Mesenchymal stem cell (in vitro differentiated cells and primary cell): ENCODE measurements around the gene CAPN3.

Experiments used
- DNase-seq: peaks from one replicate; pipeline ENCODE4 v3.0.0-alpha.2; 2013
- H2AFZ ChIP-seq: one replicate; pipeline ENCODE4 v1.6.1; 2013; ENCODE audit warnings: low read depth, mild to moderate bottlenecking, control low read depth, inconsistent platforms, low read length, moderate library complexity
- H2AK5ac ChIP-seq: 2 replicates; pipeline ENCODE4 v1.6.1; 2013; ENCODE audit warnings: low read length, moderate library complexity, mild to moderate bottlenecking, inconsistent platforms; ENCODE audit not compliant: severe bottlenecking
- H2BK120ac ChIP-seq: one replicate; pipeline ENCODE4 v1.6.1; 2013; ENCODE audit warnings: low read depth, mild to moderate bottlenecking, inconsistent platforms, low read length, moderate library complexity
- H2BK12ac ChIP-seq, 2 experiments: one replicate each; pipeline ENCODE4 v1.6.1; 2013; ENCODE audit warnings: inconsistent platforms in 2 of 2, low read length in 2 of 2, mild to moderate bottlenecking in 2 of 2, moderate library complexity in 2 of 2, control low read depth in 1 of 2
- H2BK15ac ChIP-seq: one replicate; pipeline ENCODE4 v1.6.1; 2013; ENCODE audit warnings: mild to moderate bottlenecking, low read depth, inconsistent platforms; ENCODE audit not compliant: poor library complexity, severe bottlenecking
- H2BK5ac ChIP-seq: 2 replicates; pipeline ENCODE4 v1.6.1; 2013; ENCODE audit warnings: low read depth, mild to moderate bottlenecking, low read length, control low read depth, inconsistent platforms; ENCODE audit not compliant: poor library complexity, severe bottlenecking
- H3K14ac ChIP-seq, 2 experiments: one replicate each; pipeline ENCODE4 v1.6.1; 2013; ENCODE audit warnings: inconsistent platforms in 2 of 2, low read length in 2 of 2, control low read depth in 1 of 2, mild to moderate bottlenecking in 1 of 2, moderate library complexity in 1 of 2
- H3K18ac ChIP-seq, 2 experiments: one replicate each; pipeline ENCODE4 v1.6.1; 2013; ENCODE audit warnings: inconsistent platforms in 2 of 2, low read length in 2 of 2, control low read depth in 1 of 2, low read depth in 1 of 2, mild to moderate bottlenecking in 1 of 2
- H3K23ac ChIP-seq, 2 experiments: one replicate each; pipeline ENCODE4 v1.6.1; 2013; ENCODE audit warnings: inconsistent platforms in 2 of 2, low read length in 2 of 2, mild to moderate bottlenecking in 2 of 2, moderate library complexity in 2 of 2, control low read depth in 1 of 2
- H3K27ac ChIP-seq: 2 replicates; pipeline ENCODE4 v1.5.1; 2013; ENCODE audit warnings: mild to moderate bottlenecking, moderate library complexity, low read length, control low read depth, inconsistent platforms; ENCODE audit not compliant: poor library complexity, severe bottlenecking
- H3K27me3 ChIP-seq, 2 experiments: 2 replicates each; pipeline versions ENCODE4 v1.6.1 to v1.7.0; 2013; ENCODE audit warnings: low read length in 2 of 2, mild to moderate bottlenecking in 2 of 2, moderate library complexity in 2 of 2, control low read depth in 1 of 2, inconsistent platforms in 1 of 2; ENCODE audit not compliant: control insufficient read depth in 1 of 2, insufficient read depth in 1 of 2
- H3K36me3 ChIP-seq, 2 experiments: 2 replicates each; pipeline versions ENCODE4 v1.6.1 to v1.7.0; 2013; ENCODE audit warnings: low read length in 2 of 2, control low read depth in 1 of 2, inconsistent platforms in 1 of 2, low read depth in 1 of 2, mild to moderate bottlenecking in 1 of 2; ENCODE audit not compliant: insufficient read depth in 2 of 2, control insufficient read depth in 1 of 2
- H3K4ac ChIP-seq, 2 experiments: one replicate each; pipeline ENCODE4 v1.6.1; 2013; ENCODE audit warnings: inconsistent platforms in 2 of 2, low read length in 2 of 2, mild to moderate bottlenecking in 2 of 2, moderate library complexity in 2 of 2, control low read depth in 1 of 2, low read depth in 1 of 2
- H3K4me1 ChIP-seq: 2 replicates; pipeline ENCODE4 v1.6.1; 2013; ENCODE audit warnings: low read depth, low read length, control low read depth; ENCODE audit not compliant: control insufficient read depth, insufficient read depth
- H3K4me2 ChIP-seq: 2 replicates; pipeline ENCODE4 v1.6.1; 2013; ENCODE audit warnings: low read length, mild to moderate bottlenecking, inconsistent platforms; ENCODE audit not compliant: poor library complexity, severe bottlenecking
- H3K4me3 ChIP-seq, 2 experiments: 2 replicates each; pipeline versions ENCODE4 v1.5.1 to v1.7.0; 2013; ENCODE audit warnings: low read length in 2 of 2, mild to moderate bottlenecking in 2 of 2, control low read depth in 1 of 2, low read depth in 1 of 2; ENCODE audit not compliant: insufficient read depth in 1 of 2
- H3K79me1 ChIP-seq: replicated peaks from 2 replicates; pipeline ENCODE4 v1.6.1; 2013; ENCODE audit warnings: mild to moderate bottlenecking, control low read depth, low read length, inconsistent platforms; ENCODE audit not compliant: poor library complexity, severe bottlenecking
- H3K9ac ChIP-seq: 2 replicates; pipeline ENCODE4 v1.7.0; 2013; ENCODE audit warnings: mild to moderate bottlenecking, low read length, moderate library complexity
- H3K9me3 ChIP-seq: 2 replicates; pipeline ENCODE4 v1.7.0; 2013; ENCODE audit warnings: mild to moderate bottlenecking, low read length; ENCODE audit not compliant: control insufficient read depth
- H4K8ac ChIP-seq: one replicate; pipeline ENCODE4 v1.6.1; 2013; ENCODE audit warnings: inconsistent platforms, mild to moderate bottlenecking, low read length, moderate library complexity
- H4K91ac ChIP-seq: one replicate; pipeline ENCODE4 v1.6.1; 2013; ENCODE audit warnings: mild to moderate bottlenecking, low read length, inconsistent platforms
- WGBS: methylation state at CpG from one replicate; pipeline ENCODE4 v1.1.7; 2013; ENCODE audit warnings: mixed read lengths; 5-methylcytosine and 5-hydroxymethylcytosine counted together

Gene CAPN3

GRCh38 chr15:42387603-42388002 is 28.3 kb downstream of the CAPN3 start:
- no peak overlapping the region for H3K4me2 ChIP-seq
- H3K27ac ChIP-seq: no peak overlapping the region
- 92% methylated on average over 8 of the region's 8 CpGs for WGBS

DNA sequence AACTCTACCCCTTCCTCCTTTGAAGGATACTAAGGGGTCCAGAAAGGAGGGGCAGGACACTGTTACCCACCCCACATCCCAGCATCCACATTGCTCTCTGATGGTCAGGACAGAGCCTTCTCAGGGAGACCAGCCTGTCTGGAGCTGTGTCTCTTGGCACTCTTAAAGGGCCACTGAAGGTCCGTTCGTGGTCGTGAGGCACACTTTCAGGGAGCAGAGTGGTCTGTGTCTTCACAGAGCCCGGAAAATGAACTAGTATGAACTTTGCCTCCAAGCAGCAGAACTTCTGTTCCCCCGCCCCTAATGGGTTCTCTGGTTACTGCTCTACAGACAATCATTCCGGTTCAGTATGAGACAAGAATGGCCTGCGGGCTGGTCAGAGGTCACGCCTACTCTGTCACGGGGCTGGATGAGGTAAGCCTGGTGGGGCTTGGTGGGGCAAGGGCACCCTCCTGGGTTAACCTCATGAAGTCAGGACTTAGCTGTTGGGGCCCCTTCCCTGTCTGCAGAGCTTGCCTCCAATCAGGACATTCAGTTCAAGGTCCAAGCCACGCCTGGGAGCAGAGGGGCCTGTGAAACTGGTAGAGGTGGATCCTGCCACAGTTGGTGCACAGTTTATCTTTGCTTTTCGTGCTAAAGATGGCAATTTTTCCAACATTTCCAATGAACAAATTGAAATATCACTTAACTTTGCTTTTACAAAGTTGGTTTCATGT is 33.2 kb downstream of the CAPN3 start:
- H3K9ac ChIP-seq: no peak overlapping the region
- H3K4me1 ChIP-seq: peaks cover 3% of the 10 kb centered on the region
- H3K79me1 ChIP-seq: no peaks in the 10 kb centered on the region
- whole genome bisulfite sequencing: 92% methylated on average over 10 of the region's 11 CpGs
- H3K4ac ChIP-seq: no peak overlapping the region
- no peak overlapping the region for H3K23ac ChIP-seq
- no peak overlapping the region for H3K14ac ChIP-seq
- H4K8ac ChIP-seq: no peak overlapping the region
- no peak overlapping the region for H3K27ac ChIP-seq
- H4K91ac ChIP-seq: no peak overlapping the region
- H2BK5ac ChIP-seq: no peak overlapping the region
- no peak overlapping the region for H3K4me3 ChIP-seq
- H2AK5ac ChIP-seq: no peak overlapping the region
- H3K36me3 ChIP-seq: peaks cover 0 to 9% of the 10 kb centered on the region in 2 experiments
- no peak for DNase-seq
- peaks cover 0 to 11% of the 10 kb centered on the region in 2 experiments for H3K27me3 ChIP-seq
- H3K18ac ChIP-seq: no peak overlapping the region
- H2BK12ac ChIP-seq: no peak overlapping the region
- no peaks in the 10 kb centered on the region for H3K9me3 ChIP-seq
- H2BK120ac ChIP-seq: no peak overlapping the region
- H2AFZ ChIP-seq: no peak overlapping the region
- no peak overlapping the region for H2BK15ac ChIP-seq
- H3K4me2 ChIP-seq: no peak overlapping the region

More at GRCh38 chr15:42387603-42388002, 28.3 kb downstream of the CAPN3 start:
- Histone ChIP-seq H2BK15ac (no peak overlapping the region), H3K9ac (no peak overlapping the region), H2BK120ac (no peak overlapping the region), H3K23ac (no peak overlapping the region), H3K14ac (no peak overlapping the region), H3K4me1 (peaks cover 2% of the 10 kb centered on the region), H2BK12ac (no peak overlapping the region), H3K18ac (no peak overlapping the region), H3K9me3 (no peaks in the 10 kb centered on the region), H2BK5ac (no peak overlapping the region), H3K79me1 (no peaks in the 10 kb centered on the region), H3K27me3 (peaks cover 0 to 3% of the 10 kb centered on the region in 2 experiments), H4K91ac (no peak overlapping the region), H2AFZ (no peak overlapping the region), H4K8ac (no peak overlapping the region), H3K4ac (no peak overlapping the region), H3K36me3 (peaks cover 0 to 29% of the 10 kb centered on the region in 2 experiments), H2AK5ac (no peak overlapping the region), H3K4me3 (no peak overlapping the region)
- no peak for DNase-seq

- H3K4me2 ChIP-seq: no peak overlapping the region
- peaks cover 3% of the 10 kb centered on the region for H3K4me1 ChIP-seq
- no peak overlapping the region for H2AK5ac ChIP-seq
- peaks cover 0 to 7% of the 10 kb centered on the region in 2 experiments for H3K36me3 ChIP-seq
- no peak overlapping the region for H2BK120ac ChIP-seq
- no peaks in the 10 kb centered on the region for H3K79me1 ChIP-seq
- H3K27ac ChIP-seq: no peak overlapping the region
- no peak overlapping the region for H2BK5ac ChIP-seq
- DNase-seq: no peak
- no peak overlapping the region for H3K4ac ChIP-seq
- WGBS: 84% methylated on average over 13 of the region's 13 CpGs
- peak overlapping the region in 1 of 2 experiments; percentile 18 for H2BK12ac ChIP-seq
- H3K9ac ChIP-seq: no peak overlapping the region
- H3K23ac ChIP-seq: no peak overlapping the region
- no peaks in the 10 kb centered on the region for H3K9me3 ChIP-seq
- no peak overlapping the region for H3K14ac ChIP-seq
- no peak overlapping the region for H4K8ac ChIP-seq
- H4K91ac ChIP-seq: no peak overlapping the region
- no peak overlapping the region for H3K4me3 ChIP-seq
- peaks cover 0 to 11% of the 10 kb centered on the region in 2 experiments for H3K27me3 ChIP-seq
- H3K18ac ChIP-seq: peak overlapping the region in 1 of 2 experiments; percentile 11
- no peak overlapping the region for H2AFZ ChIP-seq
- no peak overlapping the region for H2BK15ac ChIP-seq
Measured at GRCh38 chr15:42394106-42394505, 34.8 kb downstream of the CAPN3 start.

DNA sequence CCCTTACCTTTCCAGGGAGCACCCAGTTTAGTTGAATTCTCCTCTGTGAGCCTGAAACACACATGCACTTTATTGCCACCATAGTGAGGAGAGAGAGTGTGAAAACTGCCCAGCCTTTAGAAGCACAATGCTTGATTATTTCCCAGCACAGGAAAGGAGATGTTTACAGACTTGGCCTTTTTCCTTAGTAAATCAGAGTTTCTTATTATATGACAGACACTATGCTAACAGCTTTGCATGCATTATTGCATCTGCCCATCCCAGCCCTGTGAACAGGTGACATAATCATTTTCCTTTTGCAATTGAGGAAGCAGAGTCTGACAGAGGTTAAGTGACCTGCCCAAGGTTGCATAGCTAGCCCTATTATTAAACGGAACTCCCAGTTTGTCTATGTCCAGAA is 36.5 kb downstream of the CAPN3 start:
- Histone ChIP-seq H3K18ac (no peak overlapping the region), H3K27ac (no peak overlapping the region), H4K91ac (no peak overlapping the region), H2BK120ac (no peak overlapping the region), H3K9ac (no peak overlapping the region), H2BK15ac (no peak overlapping the region), H3K79me1 (no peaks in the 10 kb centered on the region), H3K4ac (no peak overlapping the region), H3K4me3 (no peak overlapping the region), H3K4me1 (peaks cover 3% of the 10 kb centered on the region), H4K8ac (no peak overlapping the region), H3K27me3 (peaks cover 0 to 8% of the 10 kb centered on the region in 2 experiments), H2BK12ac (no peak overlapping the region), H3K23ac (no peak overlapping the region), H3K36me3 (peaks cover 0 to 20% of the 10 kb centered on the region in 2 experiments), H3K9me3 (no peaks in the 10 kb centered on the region), H3K14ac (no peak overlapping the region), H2AFZ (no peak overlapping the region), H2AK5ac (no peak overlapping the region), H2BK5ac (no peak overlapping the region), H3K4me2 (no peak overlapping the region)
- WGBS: 91% methylated on average over 1 of the region's 1 CpG
- DNase-seq: no peak
